Ishikawa (cell line): Measurements from ENCODE around the gene TMEM255B.

Source experiments
- CEBPB ChIP-seq: IDR thresholded peaks from 2 replicates; pipeline ENCODE4 v1.6.1; 2012
- CREB1 ChIP-seq: IDR thresholded peaks from 2 replicates; pipeline ENCODE4 v1.6.1; 2012; ENCODE audit warnings: low read depth
- EGR1 ChIP-seq: IDR thresholded peaks from 2 replicates; pipeline ENCODE4 v1.6.1; 2012
- EP300 ChIP-seq: IDR thresholded peaks from 2 replicates; pipeline ENCODE4 v1.6.1; 2012; ENCODE audit warnings: borderline replicate concordance
- FOXM1 ChIP-seq: IDR thresholded peaks from 2 replicates; pipeline ENCODE4 v1.6.1; 2012; ENCODE audit warnings: low read depth, borderline replicate concordance
- MAX ChIP-seq: IDR thresholded peaks from 2 replicates; pipeline ENCODE4 v1.6.1; 2012
- NFIC ChIP-seq: IDR thresholded peaks from 2 replicates; pipeline ENCODE4 v1.6.1; 2012
- RAD21 ChIP-seq: IDR thresholded peaks from 2 replicates; pipeline ENCODE4 v1.6.1; 2012; ENCODE audit warnings: low read depth
- TAF1 ChIP-seq: IDR thresholded peaks from 2 replicates; pipeline ENCODE4 v1.6.1; 2012; ENCODE audit warnings: low read depth, mild to moderate bottlenecking
- TCF12 ChIP-seq: IDR thresholded peaks from 2 replicates; pipeline ENCODE4 v1.6.1; 2012; ENCODE audit warnings: low read depth
- TEAD4 ChIP-seq: IDR thresholded peaks from 2 replicates; pipeline ENCODE4 v1.6.1; 2012
- USF1 ChIP-seq: IDR thresholded peaks from 2 replicates; pipeline ENCODE4 v1.6.1; 2012
- YY1 ChIP-seq: IDR thresholded peaks from 2 replicates; pipeline ENCODE4 v1.6.1; 2012; ENCODE audit warnings: low read depth
- ZBTB7A ChIP-seq: IDR thresholded peaks from 2 replicates; pipeline ENCODE4 v1.6.1; 2012; ENCODE audit warnings: low read depth
- TF ChIP-seq, protein P1 (sequence below): IDR thresholded peaks from 2 replicates; pipeline ENCODE4 v1.6.1; 2012; ENCODE audit warnings: low read depth, mild to moderate bottlenecking

TMEM255B gene

DNA sequence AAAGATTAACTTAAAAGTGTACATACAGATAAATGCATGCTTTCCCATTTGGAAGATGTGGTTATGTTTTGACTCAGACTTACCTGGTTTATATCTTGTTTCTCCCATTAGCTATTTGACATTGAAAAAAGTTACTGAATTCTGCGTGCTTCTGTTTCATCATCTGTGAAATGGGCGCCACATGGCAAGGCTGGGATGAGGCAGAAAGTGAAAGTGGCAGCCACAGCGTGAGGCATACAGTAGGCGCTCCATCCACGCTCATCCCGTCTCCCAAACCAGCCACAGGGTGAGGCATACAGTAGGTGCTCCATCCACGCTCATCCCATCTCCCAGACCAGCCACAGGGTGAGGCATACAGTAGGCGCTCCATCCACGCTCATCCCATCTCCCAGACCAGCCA lies 14.0 kb upstream of the TMEM255B start:
- TF ChIP-seq, protein P1, sequence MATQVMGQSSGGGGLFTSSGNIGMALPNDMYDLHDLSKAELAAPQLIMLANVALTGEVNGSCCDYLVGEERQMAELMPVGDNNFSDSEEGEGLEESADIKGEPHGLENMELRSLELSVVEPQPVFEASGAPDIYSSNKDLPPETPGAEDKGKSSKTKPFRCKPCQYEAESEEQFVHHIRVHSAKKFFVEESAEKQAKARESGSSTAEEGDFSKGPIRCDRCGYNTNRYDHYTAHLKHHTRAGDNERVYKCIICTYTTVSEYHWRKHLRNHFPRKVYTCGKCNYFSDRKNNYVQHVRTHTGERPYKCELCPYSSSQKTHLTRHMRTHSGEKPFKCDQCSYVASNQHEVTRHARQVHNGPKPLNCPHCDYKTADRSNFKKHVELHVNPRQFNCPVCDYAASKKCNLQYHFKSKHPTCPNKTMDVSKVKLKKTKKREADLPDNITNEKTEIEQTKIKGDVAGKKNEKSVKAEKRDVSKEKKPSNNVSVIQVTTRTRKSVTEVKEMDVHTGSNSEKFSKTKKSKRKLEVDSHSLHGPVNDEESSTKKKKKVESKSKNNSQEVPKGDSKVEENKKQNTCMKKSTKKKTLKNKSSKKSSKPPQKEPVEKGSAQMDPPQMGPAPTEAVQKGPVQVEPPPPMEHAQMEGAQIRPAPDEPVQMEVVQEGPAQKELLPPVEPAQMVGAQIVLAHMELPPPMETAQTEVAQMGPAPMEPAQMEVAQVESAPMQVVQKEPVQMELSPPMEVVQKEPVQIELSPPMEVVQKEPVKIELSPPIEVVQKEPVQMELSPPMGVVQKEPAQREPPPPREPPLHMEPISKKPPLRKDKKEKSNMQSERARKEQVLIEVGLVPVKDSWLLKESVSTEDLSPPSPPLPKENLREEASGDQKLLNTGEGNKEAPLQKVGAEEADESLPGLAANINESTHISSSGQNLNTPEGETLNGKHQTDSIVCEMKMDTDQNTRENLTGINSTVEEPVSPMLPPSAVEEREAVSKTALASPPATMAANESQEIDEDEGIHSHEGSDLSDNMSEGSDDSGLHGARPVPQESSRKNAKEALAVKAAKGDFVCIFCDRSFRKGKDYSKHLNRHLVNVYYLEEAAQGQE, result no peak
- TF ChIP-seq CEBPB (no peak), TEAD4 (no peak), EGR1 (no peak), YY1 (no peak), CREB1 (no peak), USF1 (no peak), TCF12 (no peak), EP300 (no peak)

DNA sequence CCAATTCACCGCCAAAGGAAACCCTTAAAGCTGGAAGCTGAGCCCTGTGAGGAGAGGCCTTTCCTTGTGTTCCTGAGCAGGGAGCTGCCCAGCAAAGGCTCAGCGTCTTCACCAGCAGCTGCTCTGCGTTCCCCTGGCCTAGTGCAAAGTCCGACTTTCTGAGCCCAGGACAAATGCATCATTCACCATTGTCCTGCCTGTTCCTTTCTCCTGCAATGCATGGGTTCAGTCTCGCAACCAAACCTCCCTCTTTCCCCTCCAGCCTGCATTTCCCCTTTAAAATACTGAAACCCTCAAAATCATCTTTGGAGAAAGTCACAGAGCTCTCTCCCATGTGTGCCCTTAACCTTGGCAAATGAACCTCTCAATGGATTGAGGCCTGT lies 12.9 kb upstream of the TMEM255B start:
- TF ChIP-seq CREB1 (no peak), USF1 (no peak), TEAD4 (no peak), RAD21 (no peak), CEBPB (no peak), YY1 (no peak), EP300 (no peak), TAF1 (no peak), MAX (no peak), TCF12 (no peak), NFIC (no peak), FOXM1 (no peak), ZBTB7A (no peak), EGR1 (no peak)
- TF ChIP-seq, protein P1, result no peak

DNA sequence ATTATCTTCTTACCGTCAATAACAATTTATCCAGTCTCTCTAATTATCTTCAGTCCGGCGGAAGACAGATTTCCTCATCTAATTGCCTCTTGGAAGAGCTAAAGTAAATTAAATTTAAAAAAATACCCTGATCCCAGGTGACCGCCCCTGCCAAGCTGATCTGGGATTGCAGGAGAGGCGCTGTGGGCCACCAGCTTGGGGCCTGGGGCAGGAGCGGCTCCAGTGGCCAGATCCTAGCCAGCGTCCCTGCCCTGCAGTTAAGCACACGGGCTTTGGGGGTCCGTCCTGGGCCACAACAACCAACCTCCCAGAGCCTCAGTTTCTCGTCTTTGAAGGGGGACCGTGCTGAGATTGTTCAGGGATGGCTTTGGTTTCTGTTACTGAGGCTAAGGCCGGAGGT lies 12.4 kb upstream of the TMEM255B start:
- TF ChIP-seq RAD21 (no peak), YY1 (no peak), NFIC (no peak), CREB1 (no peak), EP300 (no peak), ZBTB7A (no peak), TCF12 (no peak), USF1 (no peak), CEBPB (no peak), TAF1 (no peak), EGR1 (no peak), TEAD4 (no peak), MAX (no peak), FOXM1 (no peak)
- TF ChIP-seq, protein P1, result no peak

DNA sequence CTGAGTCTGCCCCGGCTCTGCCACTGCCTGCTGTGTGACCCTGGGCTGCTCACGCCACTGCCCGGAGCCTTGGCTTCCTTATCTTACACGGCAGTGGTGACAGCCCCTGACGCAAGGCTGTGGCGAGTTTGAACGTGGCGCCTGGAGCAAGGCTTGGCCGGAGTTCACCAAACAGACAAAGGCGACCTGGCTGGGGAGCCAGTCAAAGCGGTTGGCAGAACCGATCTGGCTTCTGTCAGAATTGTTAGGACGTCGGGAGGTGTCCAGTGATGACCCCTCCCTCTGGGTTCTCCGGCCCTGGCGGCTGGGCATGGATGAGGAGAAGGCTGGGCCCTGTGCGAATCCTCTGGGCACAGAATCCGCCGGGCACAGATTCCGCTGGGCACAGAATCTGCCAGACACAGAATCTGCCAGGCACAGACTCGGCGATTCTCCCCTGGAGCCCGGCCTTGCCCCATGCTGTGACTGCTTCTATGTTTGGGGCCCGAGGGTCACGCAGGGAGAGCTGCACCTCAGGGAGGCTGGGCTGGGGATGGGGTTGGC lies 11.7 kb upstream of the TMEM255B start:
- no peak for TF ChIP-seq RAD21
- TF ChIP-seq EGR1, result no peak
- no peak for TF ChIP-seq TEAD4
- TF ChIP-seq, protein P1, result no peak
- TF ChIP-seq CREB1, result no peak
- no peak for TF ChIP-seq NFIC
- TF ChIP-seq YY1, result no peak
